H9 (cell line): ENCODE results near the gene NCCRP1. TPM values are rescaled to one million over a fixed set of nuclear protein-coding genes. Genes with fewer than 3 reads are reported as not detected.
A peak's percentile ranks its signal among the peaks of the same experiment; 100 is the strongest.

ENCODE experiments used
- DNase-seq: peaks from one replicate; pipeline ENCODE4 v3.0.0-alpha.2; 2017
- H2AFZ ChIP-seq: one replicate; pipeline ENCODE4 v1.6.1; 2013; ENCODE audit warnings: mild to moderate bottlenecking, low read length, control low read depth, moderate library complexity
- H2AK5ac ChIP-seq: 2 replicates; pipeline ENCODE4 v1.6.1; 2013; ENCODE audit warnings: low read length, control low read depth, mixed read lengths; ENCODE audit not compliant: insufficient read length
- H2BK120ac ChIP-seq: one replicate; pipeline ENCODE4 v1.6.1; 2013; ENCODE audit warnings: low read depth, mild to moderate bottlenecking, low read length, control low read depth, inconsistent platforms; ENCODE audit not compliant: poor library complexity, severe bottlenecking
- H2BK12ac ChIP-seq: 2 replicates; pipeline ENCODE4 v1.6.1; 2013; ENCODE audit warnings: low read length, control low read depth, mixed read lengths, low read depth; ENCODE audit not compliant: insufficient read length
- H2BK15ac ChIP-seq: 2 replicates; pipeline ENCODE4 v1.6.1; 2013; ENCODE audit warnings: low read depth, low read length, control low read depth
- H2BK20ac ChIP-seq: one replicate; pipeline ENCODE4 v1.6.1; 2013; ENCODE audit warnings: low read depth, mild to moderate bottlenecking, low read length, control low read depth, inconsistent platforms; ENCODE audit not compliant: poor library complexity, severe bottlenecking
- H2BK5ac ChIP-seq: 2 replicates; pipeline ENCODE4 v1.6.1; 2013; ENCODE audit warnings: low read length, control low read depth, mixed read lengths; ENCODE audit not compliant: insufficient read length
- H3K14ac ChIP-seq: 2 replicates; pipeline ENCODE4 v1.6.1; 2013; ENCODE audit warnings: low read length, control low read depth; ENCODE audit not compliant: insufficient read depth
- H3K18ac ChIP-seq: 2 replicates; pipeline ENCODE4 v1.6.1; 2013; ENCODE audit warnings: low read depth, mild to moderate bottlenecking, mixed read lengths, low read length, control low read depth; ENCODE audit not compliant: insufficient read length
- H3K23ac ChIP-seq: 2 replicates; pipeline ENCODE4 v1.6.1; 2013; ENCODE audit warnings: low read length, control low read depth, mixed read lengths, low read depth; ENCODE audit not compliant: insufficient read length
- H3K23me2 ChIP-seq: 2 replicates; pipeline ENCODE4 v1.6.1; 2013; ENCODE audit warnings: low read depth, mild to moderate bottlenecking, mixed read lengths, low read length, control low read depth; ENCODE audit not compliant: insufficient read length, poor library complexity, severe bottlenecking
- H3K27ac ChIP-seq: 2 replicates; pipeline ENCODE4 v1.5.1; 2013; ENCODE audit warnings: low read length, control low read depth, mixed read lengths, low read depth; ENCODE audit not compliant: insufficient read length
- H3K27me3 ChIP-seq: 2 replicates; pipeline ENCODE4 v1.6.1; 2013; ENCODE audit warnings: low read length, control low read depth, inconsistent platforms; ENCODE audit not compliant: insufficient read depth
- H3K4ac ChIP-seq: 2 replicates; pipeline ENCODE4 v1.6.1; 2013; ENCODE audit warnings: low read depth, mild to moderate bottlenecking, control low read depth, inconsistent platforms, low read length, moderate library complexity
- H3K4me1 ChIP-seq: 2 replicates; pipeline ENCODE4 v1.6.1; 2013; ENCODE audit warnings: low read length, control low read depth, inconsistent platforms; ENCODE audit not compliant: insufficient read depth
- H3K4me2 ChIP-seq: 2 replicates; pipeline ENCODE4 v1.6.1; 2013; ENCODE audit warnings: low read length, control low read depth, mixed read lengths; ENCODE audit not compliant: insufficient read length, insufficient read depth
- H3K56ac ChIP-seq: 2 replicates; pipeline ENCODE4 v1.6.1; 2013; ENCODE audit warnings: low read depth, mild to moderate bottlenecking, mixed read lengths, low read length, control low read depth; ENCODE audit not compliant: insufficient read length
- H3K79me1 ChIP-seq: 2 replicates; pipeline ENCODE4 v1.6.1; 2013; ENCODE audit warnings: low read depth, mild to moderate bottlenecking, moderate library complexity, low read length, control low read depth, inconsistent platforms; ENCODE audit not compliant: insufficient read depth, poor library complexity, severe bottlenecking
- H3K79me2 ChIP-seq: 2 replicates; pipeline ENCODE4 v1.6.1; 2013; ENCODE audit warnings: low read length, control low read depth, inconsistent platforms; ENCODE audit not compliant: insufficient read depth
- H3K9ac ChIP-seq: 2 replicates; pipeline ENCODE4 v1.6.1; 2013; ENCODE audit warnings: low read length, control low read depth, mixed read lengths; ENCODE audit not compliant: insufficient read length; ENCODE audit errors: extremely low read depth
- H3K9me3 ChIP-seq: one replicate; pipeline ENCODE4 v1.6.1; 2013; ENCODE audit warnings: low read depth, low read length, inconsistent platforms; ENCODE audit not compliant: control insufficient read depth
- H3T11ph ChIP-seq: one replicate; pipeline ENCODE4 v1.6.1; 2013; ENCODE audit warnings: mild to moderate bottlenecking, low read length, control low read depth, inconsistent platforms
- H4K20me1 ChIP-seq: one replicate; pipeline ENCODE4 v1.6.1; 2013; ENCODE audit not compliant: control insufficient read depth, insufficient read length, insufficient read depth
- H4K5ac ChIP-seq: 2 replicates; pipeline ENCODE4 v1.6.1; 2013; ENCODE audit warnings: low read depth, mild to moderate bottlenecking, mixed read lengths, low read length, control low read depth; ENCODE audit not compliant: insufficient read length
- H4K8ac ChIP-seq: replicated peaks from 2 replicates; pipeline ENCODE4 v1.6.1; 2013; ENCODE audit warnings: low read length, control low read depth, mixed read lengths, low read depth; ENCODE audit not compliant: insufficient read length
- H4K91ac ChIP-seq: 2 replicates; pipeline ENCODE4 v1.6.1; 2013; ENCODE audit warnings: low read depth, mild to moderate bottlenecking, moderate library complexity, mixed read lengths, low read length, control low read depth; ENCODE audit not compliant: insufficient read length
- H3K27ac Mint-ChIP-seq, 3 experiments: 2 replicates in 2 of 3; 3 replicates in 1 of 3; pipeline ENCODE4 v1.8.0; 2020 to 2021; ENCODE audit warnings: mixed read lengths in 3 of 3, mild to moderate bottlenecking in 1 of 3, moderate library complexity in 1 of 3
- H3K27me3 Mint-ChIP-seq: 2 replicates; pipeline ENCODE4 v1.8.0; 2021; ENCODE audit warnings: low read depth, mild to moderate bottlenecking, moderate library complexity, mixed read lengths
- H3K36me3 Mint-ChIP-seq, 3 experiments: 2 replicates in 2 of 3; 3 replicates in 1 of 3; pipeline ENCODE4 v1.8.0; 2020 to 2021; ENCODE audit warnings: low read depth in 3 of 3, mixed read lengths in 3 of 3; ENCODE audit not compliant: insufficient read depth in 1 of 3
- H3K4me1 Mint-ChIP-seq, 2 experiments: 2 replicates each; pipeline ENCODE4 v1.8.0; 2020; ENCODE audit warnings: mixed read lengths in 2 of 2
- H3K4me3 Mint-ChIP-seq, 2 experiments: 2 replicates in 1 of 2; 3 replicates in 1 of 2; pipeline ENCODE4 v1.8.0; 2020 to 2021; ENCODE audit warnings: mild to moderate bottlenecking in 2 of 2, mixed read lengths in 2 of 2, moderate library complexity in 1 of 2
- H3K9me3 Mint-ChIP-seq, 2 experiments: 2 replicates in 1 of 2; 3 replicates in 1 of 2; pipeline ENCODE4 v1.8.0; 2020; ENCODE audit warnings: mild to moderate bottlenecking in 2 of 2, mixed read lengths in 2 of 2, moderate library complexity in 1 of 2
- CTCF ChIP-seq: fragments of 200-600 bp; sonication (generic); conservative IDR thresholded peaks from 3 replicates; pipeline ENCODE4 v1.8.0; 2021; ENCODE audit warnings: antibody characterized with exemption, mild to moderate bottlenecking
- WGBS: extraction: QIAGEN DNeasy Blood & Tissue Kit; methylation state at CpG from one replicate; pipeline ENCODE4 v1.1.7; 2013; ENCODE audit warnings: missing lambda C conversion rate, low lambda C conversion rate, mixed read lengths; ENCODE audit not compliant: insufficient read length; ENCODE audit errors: extremely low coverage; 5-methylcytosine and 5-hydroxymethylcytosine counted together
- total RNA-seq: library from RNA; stranded (reverse); gene quantifications from 2 replicates; pipeline ENCODE4 v1.2.1, GENCODE V29; 2021

The NCCRP1 gene
- total RNA-seq, 1 experiment from 2014 or later: 1.9 TPM

- peaks cover 4% of the 10 kb centered on the region; the same call in 1 of the 2 replicates for H3K79me2 ChIP-seq
- Mint-ChIP-seq H3K27me3 (no peaks in the 10 kb centered on the region), H3K36me3 (peaks cover 0 to 8% (median 2%) of the 10 kb centered on the region in 3 experiments; a peak in 3 of 7 replicates), H3K4me1 (peaks cover 22 to 31% of the 10 kb centered on the region in 2 experiments), H3K27ac (peak overlapping the region in 2 of 3 experiments; percentile 14 to 85; a peak in 4 of 7 replicates), H3K9me3 (no peaks in the 10 kb centered on the region), H3K4me3 (no peak overlapping the region; a peak in 1 of 5 replicates)
- H4K20me1 ChIP-seq: peaks cover 5% of the 10 kb centered on the region
- no peak overlapping the region for H2BK120ac ChIP-seq
- H3K23ac ChIP-seq: no peak overlapping the region
- H3K23me2 ChIP-seq: peaks cover 2% of the 10 kb centered on the region
- no peak overlapping the region for H4K91ac ChIP-seq
- no peak overlapping the region for H2BK5ac ChIP-seq
- H4K8ac ChIP-seq: no peak overlapping the region
- H3K9me3 ChIP-seq: no peaks in the 10 kb centered on the region
- no peak overlapping the region for H3K56ac ChIP-seq
- peaks cover 3% of the 10 kb centered on the region; the same call in 1 of the 2 replicates for H3K4me1 ChIP-seq
- H3K9ac ChIP-seq: no peak overlapping the region
- H3K27ac ChIP-seq: no peak overlapping the region
- no peak overlapping the region for H3K4ac ChIP-seq
- no peak overlapping the region for H2BK12ac ChIP-seq
- no peak overlapping the region for H3T11ph ChIP-seq
- H3K14ac ChIP-seq: no peak overlapping the region
- TF ChIP-seq CTCF: no peak
- H2AFZ ChIP-seq: no peak overlapping the region
- H3K79me1 ChIP-seq: no peaks in the 10 kb centered on the region
- H3K27me3 ChIP-seq: no peaks in the 10 kb centered on the region
- H2AK5ac ChIP-seq: no peak overlapping the region
- no CpG with 5 or more reads among the region's 21 CpGs for WGBS
- no peak overlapping the region for H2BK20ac ChIP-seq
- no peak overlapping the region for H3K4me2 ChIP-seq
- no peak overlapping the region for H3K18ac ChIP-seq
- no peak overlapping the region for H2BK15ac ChIP-seq
- no peak for DNase-seq
- H4K5ac ChIP-seq: no peak overlapping the region
Measured at GRCh38 chr19:39160889-39161672, 35.7 kb upstream of the NCCRP1 start.
